ENCODE data around the gene KCNK3. TPM values are rescaled to one million over a fixed set of nuclear protein-coding genes. Genes with fewer than 3 reads are reported as not detected.

KCNK3 gene
- total RNA-seq, 1 experiment from 2014 or later, result not detected

DNA sequence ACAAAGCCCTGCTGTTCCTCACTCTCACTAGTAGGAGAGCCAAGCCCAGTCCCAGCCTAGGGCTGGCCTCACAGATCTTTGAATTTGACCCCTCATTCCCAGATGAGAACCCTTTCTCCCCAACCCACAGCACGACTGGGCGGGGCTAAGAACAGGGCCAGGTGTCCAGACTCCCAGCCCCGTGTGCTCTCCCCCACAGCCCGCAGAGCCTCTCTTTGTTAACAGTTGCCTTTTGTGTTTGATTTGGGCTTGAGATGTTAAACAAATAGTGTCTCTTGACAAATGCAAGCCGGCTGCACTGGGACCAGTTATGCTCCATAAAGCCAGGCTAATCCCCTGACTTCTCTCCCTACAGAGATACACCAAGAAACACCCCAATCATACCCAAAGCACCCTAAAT lies 4.7 kb upstream of the KCNK3 start:
- Mint-ChIP-seq H3K4me1 (ENCODE audit: insufficient read depth, unreplicated experiment) (peaks cover 5% of the 10 kb centered on the region), H3K9me3 (ENCODE audit: unreplicated experiment) (no peaks in the 10 kb centered on the region), H3K4me3 (ENCODE audit: unreplicated experiment) (no peak overlapping the region), H3K27me3 (ENCODE audit: insufficient read depth, unreplicated experiment) (peaks cover 70% of the 10 kb centered on the region), H3K36me3 (ENCODE audit: insufficient read depth, unreplicated experiment) (no peaks in the 10 kb centered on the region), H3K27ac (ENCODE audit: low read depth, unreplicated experiment) (no peak overlapping the region)
- TF ChIP-seq, protein P1, sequence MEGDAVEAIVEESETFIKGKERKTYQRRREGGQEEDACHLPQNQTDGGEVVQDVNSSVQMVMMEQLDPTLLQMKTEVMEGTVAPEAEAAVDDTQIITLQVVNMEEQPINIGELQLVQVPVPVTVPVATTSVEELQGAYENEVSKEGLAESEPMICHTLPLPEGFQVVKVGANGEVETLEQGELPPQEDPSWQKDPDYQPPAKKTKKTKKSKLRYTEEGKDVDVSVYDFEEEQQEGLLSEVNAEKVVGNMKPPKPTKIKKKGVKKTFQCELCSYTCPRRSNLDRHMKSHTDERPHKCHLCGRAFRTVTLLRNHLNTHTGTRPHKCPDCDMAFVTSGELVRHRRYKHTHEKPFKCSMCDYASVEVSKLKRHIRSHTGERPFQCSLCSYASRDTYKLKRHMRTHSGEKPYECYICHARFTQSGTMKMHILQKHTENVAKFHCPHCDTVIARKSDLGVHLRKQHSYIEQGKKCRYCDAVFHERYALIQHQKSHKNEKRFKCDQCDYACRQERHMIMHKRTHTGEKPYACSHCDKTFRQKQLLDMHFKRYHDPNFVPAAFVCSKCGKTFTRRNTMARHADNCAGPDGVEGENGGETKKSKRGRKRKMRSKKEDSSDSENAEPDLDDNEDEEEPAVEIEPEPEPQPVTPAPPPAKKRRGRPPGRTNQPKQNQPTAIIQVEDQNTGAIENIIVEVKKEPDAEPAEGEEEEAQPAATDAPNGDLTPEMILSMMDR (IDR thresholded peaks at IDR 0.05; ENCODE audit: unreplicated experiment), result no peak
- ChIA-PET POLR2A (no interaction called here), CTCF (no interaction called here)
- intact Hi-C loops (cut with micrococcal nuclease), result no loop called here
- DNase-seq (ENCODE audit: unreplicated experiment), result no peak
- BruUV-seq (replicated peaks), result no TSS peak

DNA sequence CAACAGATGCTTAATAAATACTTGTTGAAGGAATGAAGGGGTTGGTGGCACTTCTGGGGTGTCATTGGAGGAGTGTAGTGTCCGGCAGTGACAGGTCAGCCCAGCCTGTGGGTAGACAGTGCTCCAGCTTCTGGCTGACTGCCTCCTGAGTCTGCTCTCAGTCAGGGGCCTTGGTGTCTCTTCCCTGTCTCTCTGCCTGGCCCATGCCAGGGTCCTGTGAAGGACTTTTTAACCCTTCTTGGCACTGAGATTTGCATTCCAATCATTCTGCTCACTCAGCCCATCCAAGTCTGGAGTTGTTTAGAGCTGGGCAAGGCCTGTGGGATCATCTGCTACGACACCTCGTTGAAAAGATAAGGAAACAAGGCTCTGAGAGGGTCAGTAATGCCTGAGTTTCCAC lies 1.4 kb upstream of the KCNK3 start:
- no peaks in the 10 kb centered on the region for H3K9me3 Mint-ChIP-seq (ENCODE audit: unreplicated experiment)
- BruUV-seq (replicated peaks), result no TSS peak
- no peak overlapping the region for H3K4me3 Mint-ChIP-seq (ENCODE audit: unreplicated experiment)
- TF ChIP-seq, protein P1 (IDR thresholded peaks at IDR 0.05; ENCODE audit: unreplicated experiment), result no peak
- H3K27me3 Mint-ChIP-seq (ENCODE audit: insufficient read depth, unreplicated experiment), result peaks cover 82% of the 10 kb centered on the region
- no peaks in the 10 kb centered on the region for H3K36me3 Mint-ChIP-seq (ENCODE audit: insufficient read depth, unreplicated experiment)
- peaks cover 5% of the 10 kb centered on the region for H3K4me1 Mint-ChIP-seq (ENCODE audit: insufficient read depth, unreplicated experiment)
- intact Hi-C loops (cut with micrococcal nuclease), result no loop called here
- no peak overlapping the region for H3K27ac Mint-ChIP-seq (ENCODE audit: low read depth, unreplicated experiment)
- no peak for DNase-seq (ENCODE audit: unreplicated experiment)
- CTCF ChIA-PET, result interaction anchor here (0.8 kb wide), 1 partner anchor 15 kb away, joined by 3 read pairs; no protein-coding TSS in a partner anchor
- POLR2A ChIA-PET, result no interaction called here

- Mint-ChIP-seq H3K4me1 (ENCODE audit: insufficient read depth, unreplicated experiment) (peaks cover 11% of the 10 kb centered on the region), H3K36me3 (ENCODE audit: insufficient read depth, unreplicated experiment) (no peaks in the 10 kb centered on the region), H3K27me3 (ENCODE audit: insufficient read depth, unreplicated experiment) (peaks cover 74% of the 10 kb centered on the region), H3K9me3 (ENCODE audit: unreplicated experiment) (no peaks in the 10 kb centered on the region), H3K4me3 (ENCODE audit: unreplicated experiment) (no peak overlapping the region), H3K27ac (ENCODE audit: low read depth, unreplicated experiment) (no peak overlapping the region)
- no TSS peak for BruUV-seq (replicated peaks)
- peak; percentile 28 for DNase-seq (ENCODE audit: unreplicated experiment)
- intact Hi-C loops (cut with micrococcal nuclease), result no loop called here
- ChIA-PET CTCF (no interaction called here), POLR2A (no interaction called here)
- TF ChIP-seq, protein P1 (IDR thresholded peaks at IDR 0.05; ENCODE audit: unreplicated experiment), result no peak
Measured at GRCh38 chr2:26691881-26692278, 642 bp upstream of the KCNK3 start.

DNA sequence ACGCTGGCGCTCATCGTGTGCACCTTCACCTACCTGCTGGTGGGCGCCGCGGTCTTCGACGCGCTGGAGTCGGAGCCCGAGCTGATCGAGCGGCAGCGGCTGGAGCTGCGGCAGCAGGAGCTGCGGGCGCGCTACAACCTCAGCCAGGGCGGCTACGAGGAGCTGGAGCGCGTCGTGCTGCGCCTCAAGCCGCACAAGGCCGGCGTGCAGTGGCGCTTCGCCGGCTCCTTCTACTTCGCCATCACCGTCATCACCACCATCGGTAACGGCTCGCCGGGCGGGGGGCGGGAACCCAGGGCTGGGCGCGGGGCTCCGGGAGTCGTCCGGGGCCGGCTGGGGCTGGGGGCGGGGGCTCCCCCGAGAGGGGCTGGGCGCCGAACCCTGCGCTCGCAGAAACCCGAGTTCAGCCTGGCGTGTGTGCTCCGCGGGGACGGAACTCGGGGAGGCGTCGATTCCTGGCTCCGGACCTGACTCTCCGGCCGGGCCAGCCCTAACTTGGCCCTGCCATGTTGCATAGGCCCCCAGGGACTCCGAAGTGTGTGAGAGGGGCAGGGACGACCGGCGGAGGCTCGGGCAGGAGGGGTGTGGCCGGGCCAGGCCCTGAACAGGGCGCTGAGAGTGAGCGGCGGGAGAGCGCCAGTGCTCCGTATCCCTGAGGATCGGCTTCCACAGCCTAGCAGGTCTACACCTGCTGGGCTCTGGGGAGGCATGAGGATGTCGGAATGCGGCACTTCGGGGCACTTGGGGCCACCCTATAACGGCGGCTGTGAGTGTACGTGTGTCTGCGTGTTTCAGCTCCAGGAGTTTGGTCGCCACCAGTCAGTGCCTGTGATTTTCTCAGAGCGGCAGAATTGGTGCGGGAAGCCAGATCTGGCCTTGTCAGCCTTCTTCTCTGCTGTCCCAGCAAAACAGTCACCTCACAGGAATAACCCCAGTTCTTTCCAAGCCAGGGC lies 651 bp downstream of the KCNK3 start:
- H3K27me3 Mint-ChIP-seq (ENCODE audit: insufficient read depth, unreplicated experiment), result peaks cover 63% of the 10 kb centered on the region

More for the DNA sequence above, 651 bp downstream of the KCNK3 start:
- BruUV-seq (replicated peaks), result no TSS peak
- Mint-ChIP-seq H3K27ac (ENCODE audit: low read depth, unreplicated experiment) (no peak overlapping the region), H3K9me3 (ENCODE audit: unreplicated experiment) (no peaks in the 10 kb centered on the region), H3K36me3 (ENCODE audit: insufficient read depth, unreplicated experiment) (no peaks in the 10 kb centered on the region), H3K4me3 (ENCODE audit: unreplicated experiment) (no peak overlapping the region), H3K4me1 (ENCODE audit: insufficient read depth, unreplicated experiment) (peaks cover 11% of the 10 kb centered on the region)
- DNase-seq (ENCODE audit: unreplicated experiment), result no peak
- CTCF ChIA-PET, result no interaction called here
- POLR2A ChIA-PET, result no interaction called here
- TF ChIP-seq, protein P1 (IDR thresholded peaks at IDR 0.05; ENCODE audit: unreplicated experiment), result no peak
- intact Hi-C loops (cut with micrococcal nuclease), result no loop called here

Measured in MCF 10A (cell line).